ENCODE measurements around the gene CENPS. TPM values are rescaled to one million over a fixed set of nuclear protein-coding genes. Genes with fewer than 3 reads are reported as not detected.
"Not testable (repeated sequence)": the region's sequence is repeated elsewhere in the genome, so short reads cannot be mapped to it uniquely, and the experiment has no call there.

CENPS gene
- total and polyA plus RNA-seq, 7 donors, result 2.2 to 31.4 (median 7.5) TPM

DNA sequence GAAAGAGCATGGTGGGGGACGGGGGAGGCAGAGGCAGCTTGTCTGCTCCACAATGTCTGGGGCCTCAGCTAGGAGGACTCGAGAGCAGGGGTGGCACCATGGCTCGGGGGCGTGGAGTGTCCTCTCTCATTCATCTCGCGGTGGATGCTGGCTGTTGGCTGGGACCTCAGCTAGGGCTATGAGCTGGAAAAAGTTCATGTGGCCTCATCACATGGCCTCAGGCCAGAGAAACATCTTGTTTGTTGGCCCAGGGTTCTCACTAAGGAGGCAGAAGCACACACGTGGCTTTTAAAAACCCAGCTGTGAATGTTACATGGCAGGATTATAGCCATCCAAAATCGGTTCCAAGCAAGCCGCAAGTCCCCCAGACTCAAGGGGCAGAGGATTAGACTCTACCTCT is 6.2 kb upstream of the CENPS start:
- Histone ChIP-seq H3K27me3 (ENCODE audit: insufficient read depth in 3 of 3, low read length in 2 of 3) (no peaks in the 10 kb centered on the region), H3K4me1 (peaks cover 4% of the 10 kb centered on the region), H3K4me3 (no peak overlapping the region), H3K27ac (no peak overlapping the region), H3K9me3 (no peaks in the 10 kb centered on the region), H3K36me3 (ENCODE audit: insufficient read depth in 1 of 2, low read depth in 1 of 2) (peaks cover 0 to 28% of the 10 kb centered on the region in 2 donors)
- peak; percentile 58 to 80 for DNase-seq
- 26 to 30% (median 28%) methylated on average over 9 of the region's 9 CpGs for WGBS, 3 donors
- intact Hi-C loops (cut with DNase I), result no loop called here
- ATAC-seq, result peak in 2 of 4 donors; percentile 21 to 27
- TF ChIP-seq, protein P1, sequence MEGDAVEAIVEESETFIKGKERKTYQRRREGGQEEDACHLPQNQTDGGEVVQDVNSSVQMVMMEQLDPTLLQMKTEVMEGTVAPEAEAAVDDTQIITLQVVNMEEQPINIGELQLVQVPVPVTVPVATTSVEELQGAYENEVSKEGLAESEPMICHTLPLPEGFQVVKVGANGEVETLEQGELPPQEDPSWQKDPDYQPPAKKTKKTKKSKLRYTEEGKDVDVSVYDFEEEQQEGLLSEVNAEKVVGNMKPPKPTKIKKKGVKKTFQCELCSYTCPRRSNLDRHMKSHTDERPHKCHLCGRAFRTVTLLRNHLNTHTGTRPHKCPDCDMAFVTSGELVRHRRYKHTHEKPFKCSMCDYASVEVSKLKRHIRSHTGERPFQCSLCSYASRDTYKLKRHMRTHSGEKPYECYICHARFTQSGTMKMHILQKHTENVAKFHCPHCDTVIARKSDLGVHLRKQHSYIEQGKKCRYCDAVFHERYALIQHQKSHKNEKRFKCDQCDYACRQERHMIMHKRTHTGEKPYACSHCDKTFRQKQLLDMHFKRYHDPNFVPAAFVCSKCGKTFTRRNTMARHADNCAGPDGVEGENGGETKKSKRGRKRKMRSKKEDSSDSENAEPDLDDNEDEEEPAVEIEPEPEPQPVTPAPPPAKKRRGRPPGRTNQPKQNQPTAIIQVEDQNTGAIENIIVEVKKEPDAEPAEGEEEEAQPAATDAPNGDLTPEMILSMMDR (IDR thresholded peaks at IDR 0.05), result no peak

DNA sequence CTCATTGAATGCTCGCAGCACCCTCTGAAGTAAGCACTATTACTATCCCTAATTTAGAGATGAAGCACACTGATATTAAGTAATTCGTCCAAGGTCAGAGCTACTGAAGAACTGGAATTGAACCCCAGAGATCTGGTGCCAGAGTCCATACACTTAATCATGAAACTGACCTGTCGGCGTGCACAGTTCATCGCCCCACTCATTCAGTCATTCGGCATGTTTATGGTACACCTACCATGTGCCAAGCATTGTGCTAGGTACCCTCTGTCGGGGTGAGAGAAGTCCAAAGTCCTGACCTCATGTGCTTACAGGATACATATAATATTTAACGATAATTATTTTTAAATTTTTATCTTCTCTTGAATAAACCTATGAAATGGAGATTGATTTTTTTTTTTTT is 5.6 kb upstream of the CENPS start:
- H3K36me3 ChIP-seq (ENCODE audit: insufficient read depth in 1 of 2, low read depth in 1 of 2), result peaks cover 0 to 22% of the 10 kb centered on the region in 2 donors
- H3K27ac ChIP-seq, result no peak overlapping the region
- ATAC-seq (no peak), DNase-seq (no peak)
- intact Hi-C loops (cut with DNase I), result loop anchor here in 1 of 2 donors (5.0 kb wide), 1 partner anchor 797 kb away; no protein-coding TSS in a partner anchor
- peaks cover 4% of the 10 kb centered on the region for H3K4me1 ChIP-seq
- no peaks in the 10 kb centered on the region for H3K27me3 ChIP-seq (ENCODE audit: insufficient read depth in 3 of 3, low read length in 2 of 3)
- H3K9me3 ChIP-seq, result no peaks in the 10 kb centered on the region
- 76 to 84% (median 83%) methylated on average over 8 of the region's 8 CpGs for WGBS, 3 donors
- no peak overlapping the region for H3K4me3 ChIP-seq
- TF ChIP-seq, protein P1 (IDR thresholded peaks at IDR 0.05), result no peak

DNA sequence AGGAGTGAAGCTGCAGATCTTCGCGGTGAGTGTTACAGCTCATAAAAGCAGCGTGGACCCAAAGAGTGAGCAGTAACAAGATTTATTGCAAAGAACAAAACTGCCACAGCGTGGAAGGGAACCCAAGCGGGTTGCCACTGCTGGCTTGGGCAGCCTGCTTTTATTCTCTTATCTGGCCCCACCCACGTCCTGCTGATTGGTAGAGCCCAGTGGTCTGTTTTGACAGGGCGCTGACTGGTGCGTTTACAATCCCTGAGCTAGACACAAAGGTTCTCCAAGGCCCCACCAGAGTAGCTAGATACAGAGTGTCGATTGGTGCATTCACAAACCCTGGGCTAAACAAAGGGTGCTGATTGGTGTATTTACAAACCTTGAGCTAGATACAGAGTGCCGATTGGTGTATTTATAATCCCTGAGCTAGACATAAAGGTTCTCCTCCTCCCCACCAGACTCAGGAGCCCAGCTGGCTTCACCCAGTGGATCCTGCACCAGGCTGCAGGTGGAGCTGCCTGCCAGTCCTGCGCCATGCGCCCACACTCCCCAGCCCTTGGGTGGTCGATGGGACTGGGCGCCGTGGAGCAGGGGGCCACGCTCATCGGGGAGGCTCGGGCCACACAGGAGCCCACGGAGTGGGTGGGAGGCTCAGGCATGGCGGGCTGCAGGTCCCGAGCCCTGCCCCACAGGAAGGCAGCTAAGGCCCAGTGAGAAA is 4.3 kb upstream of the CENPS start:
- 72 to 83% (median 76%) methylated on average over 19 to 21 of the region's 21 CpGs for WGBS, 3 donors
- intact Hi-C loops (cut with DNase I), result loop anchor here in 1 of 2 donors (5.0 kb wide), 1 partner anchor 799 kb away; no protein-coding TSS in a partner anchor
- not testable (repeated sequence) for H3K9me3 ChIP-seq; H3K27ac ChIP-seq; H3K27me3 ChIP-seq (ENCODE audit: insufficient read depth in 3 of 3, low read length in 2 of 3); DNase-seq; ATAC-seq; H3K4me1 ChIP-seq; H3K4me3 ChIP-seq; H3K36me3 ChIP-seq (ENCODE audit: insufficient read depth in 1 of 2, low read depth in 1 of 2)

DNA sequence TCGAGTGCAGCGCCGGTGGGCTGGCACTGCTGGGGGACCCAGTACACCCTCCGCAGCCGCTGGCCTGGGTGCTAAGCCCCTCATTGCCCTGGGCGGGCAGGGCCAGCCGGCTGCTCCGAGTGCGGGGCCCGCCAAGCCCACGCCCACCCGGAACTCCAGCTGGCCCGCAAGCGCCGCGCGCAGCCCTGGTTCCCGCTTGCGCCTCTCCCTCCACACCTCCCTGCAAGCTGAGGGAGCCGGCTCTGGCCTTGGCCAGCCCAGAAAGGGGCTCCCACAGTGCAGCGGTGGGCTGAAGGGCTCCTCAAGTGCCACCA is 3.7 kb upstream of the CENPS start:
- WGBS, 3 donors, result 90 to 94% (median 94%) methylated on average over 10 to 21 of the region's 21 CpGs
- not testable (repeated sequence) for H3K27me3 ChIP-seq (ENCODE audit: insufficient read depth in 3 of 3, low read length in 2 of 3); DNase-seq; H3K9me3 ChIP-seq; H3K27ac ChIP-seq; ATAC-seq; H3K4me3 ChIP-seq; H3K36me3 ChIP-seq (ENCODE audit: insufficient read depth in 1 of 2, low read depth in 1 of 2)
- H3K4me1 ChIP-seq, result peaks cover 13% of the 10 kb centered on the region
- intact Hi-C loops (cut with DNase I), result loop anchor here in 1 of 2 donors (5.0 kb wide), 1 partner anchor 799 kb away; no protein-coding TSS in a partner anchor

DNA sequence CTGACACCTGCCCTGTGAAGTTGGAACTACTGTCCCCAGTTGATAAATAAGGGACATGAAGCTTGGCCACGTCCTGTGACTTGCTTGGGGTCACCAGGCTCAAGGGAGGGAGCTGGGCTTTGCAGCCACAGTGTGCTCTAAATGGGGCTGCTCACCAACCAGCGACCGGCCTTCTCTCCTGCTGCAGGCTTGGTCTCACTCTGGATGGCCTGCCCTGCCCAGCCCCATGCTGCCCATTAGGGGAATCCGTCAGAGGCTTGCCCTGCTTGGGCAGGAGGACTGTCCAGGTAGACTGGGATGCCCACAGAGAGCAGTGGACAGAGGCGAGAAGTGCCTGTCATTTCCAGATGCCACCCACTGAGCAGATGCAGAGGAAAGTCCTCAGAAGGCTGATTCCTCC is 1.2 kb upstream of the CENPS start:
- TF ChIP-seq, protein P1 (IDR thresholded peaks at IDR 0.05), result no peak
- ATAC-seq (no peak), DNase-seq (no peak)
- no peaks in the 10 kb centered on the region for H3K27me3 ChIP-seq (ENCODE audit: insufficient read depth in 3 of 3, low read length in 2 of 3)
- H3K4me3 ChIP-seq, result no peak overlapping the region
- peaks cover 14% of the 10 kb centered on the region for H3K4me1 ChIP-seq
- H3K9me3 ChIP-seq, result no peaks in the 10 kb centered on the region
- WGBS, 3 donors, result 86 to 93% (median 86%) methylated on average over 5 of the region's 5 CpGs
- H3K36me3 ChIP-seq (ENCODE audit: insufficient read depth in 1 of 2, low read depth in 1 of 2), result no peaks in the 10 kb centered on the region
- intact Hi-C loops (cut with DNase I), result loop anchor here in 1 of 2 donors (2.0 to 5.0 kb wide), 4 partner anchors 54 to 802 kb away; no protein-coding TSS in a partner anchor
- no peak overlapping the region for H3K27ac ChIP-seq
